ENCODE results near the gene MPHOSPH8.
"Not testable (repeated sequence)": the region's sequence is repeated elsewhere in the genome, so short reads cannot be mapped to it uniquely, and the experiment has no call there.

MPHOSPH8 gene

GRCh38 chr13:19685437-19685836, 52.0 kb downstream of the MPHOSPH8 start:
- Histone ChIP-seq H3K9me3 (ENCODE audit: control insufficient read depth in 1 of 2, low read length in 2 of 2) (no peaks in the 10 kb centered on the region), H3K27ac (ENCODE audit: low read length) (no peak overlapping the region), H3K27me3 (ENCODE audit: low read depth, low read length) (no peaks in the 10 kb centered on the region), H3K4me1 (ENCODE audit: control insufficient read depth in 1 of 2, insufficient read depth in 2 of 2, low read length in 2 of 2) (no peaks in the 10 kb centered on the region), H3K4me3 (ENCODE audit: low read depth in 1 of 2, low read length in 2 of 2) (no peak overlapping the region), H3K36me3 (ENCODE audit: control insufficient read depth in 1 of 2, insufficient read depth in 2 of 2, low read length in 2 of 2) (peaks cover 0 to 7% of the 10 kb centered on the region in 2 donors)

GRCh38 chr13:19691447-19691846, 58.0 kb downstream of the MPHOSPH8 start:
- H3K27me3 ChIP-seq (ENCODE audit: low read depth, low read length); H3K4me3 ChIP-seq (ENCODE audit: low read depth in 1 of 2, low read length in 2 of 2); H3K27ac ChIP-seq (ENCODE audit: low read length); H3K9me3 ChIP-seq (ENCODE audit: control insufficient read depth in 1 of 2, low read length in 2 of 2); H3K36me3 ChIP-seq (ENCODE audit: control insufficient read depth in 1 of 2, insufficient read depth in 2 of 2, low read length in 2 of 2); H3K4me1 ChIP-seq (ENCODE audit: control insufficient read depth in 1 of 2, insufficient read depth in 2 of 2, low read length in 2 of 2): not testable (repeated sequence)

GRCh38 chr13:19695428-19695827, 62.0 kb downstream of the MPHOSPH8 start:
- Histone ChIP-seq H3K36me3 (ENCODE audit: control insufficient read depth in 1 of 2, insufficient read depth in 2 of 2, low read length in 2 of 2) (no peaks in the 10 kb centered on the region), H3K4me1 (ENCODE audit: control insufficient read depth in 1 of 2, insufficient read depth in 2 of 2, low read length in 2 of 2) (peaks cover 0 to 5% of the 10 kb centered on the region in 2 donors), H3K4me3 (ENCODE audit: low read depth in 1 of 2, low read length in 2 of 2) (no peak overlapping the region), H3K27ac (ENCODE audit: low read length) (no peak overlapping the region), H3K9me3 (ENCODE audit: control insufficient read depth in 1 of 2, low read length in 2 of 2) (no peaks in the 10 kb centered on the region), H3K27me3 (ENCODE audit: low read depth, low read length) (no peaks in the 10 kb centered on the region)

- Histone ChIP-seq H3K9me3 (ENCODE audit: control insufficient read depth in 1 of 2, low read length in 2 of 2) (no peaks in the 10 kb centered on the region), H3K4me3 (ENCODE audit: low read depth in 1 of 2, low read length in 2 of 2) (no peak overlapping the region), H3K36me3 (ENCODE audit: control insufficient read depth in 1 of 2, insufficient read depth in 2 of 2, low read length in 2 of 2) (no peaks in the 10 kb centered on the region), H3K4me1 (ENCODE audit: control insufficient read depth in 1 of 2, insufficient read depth in 2 of 2, low read length in 2 of 2) (peaks cover 0 to 5% of the 10 kb centered on the region in 2 donors), H3K27me3 (ENCODE audit: low read depth, low read length) (no peaks in the 10 kb centered on the region), H3K27ac (ENCODE audit: low read length) (no peak overlapping the region)
Observed at GRCh38 chr13:19695829-19696228, 62.4 kb downstream of the MPHOSPH8 start.

GRCh38 chr13:19700963-19701362, 67.5 kb downstream of the MPHOSPH8 start:
- not testable (repeated sequence) for H3K4me1 ChIP-seq (ENCODE audit: control insufficient read depth in 1 of 2, insufficient read depth in 2 of 2, low read length in 2 of 2); H3K27me3 ChIP-seq (ENCODE audit: low read depth, low read length); H3K4me3 ChIP-seq (ENCODE audit: low read depth in 1 of 2, low read length in 2 of 2); H3K27ac ChIP-seq (ENCODE audit: low read length); H3K36me3 ChIP-seq (ENCODE audit: control insufficient read depth in 1 of 2, insufficient read depth in 2 of 2, low read length in 2 of 2); H3K9me3 ChIP-seq (ENCODE audit: control insufficient read depth in 1 of 2, low read length in 2 of 2)

- H3K9me3 ChIP-seq (ENCODE audit: control insufficient read depth in 1 of 2, low read length in 2 of 2); H3K27me3 ChIP-seq (ENCODE audit: low read depth, low read length); H3K4me3 ChIP-seq (ENCODE audit: low read depth in 1 of 2, low read length in 2 of 2); H3K4me1 ChIP-seq (ENCODE audit: control insufficient read depth in 1 of 2, insufficient read depth in 2 of 2, low read length in 2 of 2); H3K36me3 ChIP-seq (ENCODE audit: control insufficient read depth in 1 of 2, insufficient read depth in 2 of 2, low read length in 2 of 2); H3K27ac ChIP-seq (ENCODE audit: low read length): not testable (repeated sequence)
Observed at GRCh38 chr13:19701619-19702018, 68.2 kb downstream of the MPHOSPH8 start.

GRCh38 chr13:19704256-19704655, 70.8 kb downstream of the MPHOSPH8 start:
- H3K4me1 ChIP-seq (ENCODE audit: control insufficient read depth in 1 of 2, insufficient read depth in 2 of 2, low read length in 2 of 2); H3K27me3 ChIP-seq (ENCODE audit: low read depth, low read length); H3K27ac ChIP-seq (ENCODE audit: low read length); H3K36me3 ChIP-seq (ENCODE audit: control insufficient read depth in 1 of 2, insufficient read depth in 2 of 2, low read length in 2 of 2); H3K4me3 ChIP-seq (ENCODE audit: low read depth in 1 of 2, low read length in 2 of 2); H3K9me3 ChIP-seq (ENCODE audit: control insufficient read depth in 1 of 2, low read length in 2 of 2): not testable (repeated sequence)

- H3K4me1 ChIP-seq (ENCODE audit: control insufficient read depth in 1 of 2, insufficient read depth in 2 of 2, low read length in 2 of 2); H3K9me3 ChIP-seq (ENCODE audit: control insufficient read depth in 1 of 2, low read length in 2 of 2); H3K36me3 ChIP-seq (ENCODE audit: control insufficient read depth in 1 of 2, insufficient read depth in 2 of 2, low read length in 2 of 2); H3K27me3 ChIP-seq (ENCODE audit: low read depth, low read length); H3K4me3 ChIP-seq (ENCODE audit: low read depth in 1 of 2, low read length in 2 of 2); H3K27ac ChIP-seq (ENCODE audit: low read length): not testable (repeated sequence)
Observed at GRCh38 chr13:19709039-19709438, 75.6 kb downstream of the MPHOSPH8 start.

- not testable (repeated sequence) for H3K27me3 ChIP-seq (ENCODE audit: low read depth, low read length); H3K36me3 ChIP-seq (ENCODE audit: control insufficient read depth in 1 of 2, insufficient read depth in 2 of 2, low read length in 2 of 2); H3K9me3 ChIP-seq (ENCODE audit: control insufficient read depth in 1 of 2, low read length in 2 of 2); H3K4me1 ChIP-seq (ENCODE audit: control insufficient read depth in 1 of 2, insufficient read depth in 2 of 2, low read length in 2 of 2); H3K27ac ChIP-seq (ENCODE audit: low read length); H3K4me3 ChIP-seq (ENCODE audit: low read depth in 1 of 2, low read length in 2 of 2)
Observed at GRCh38 chr13:19709782-19710181, 76.3 kb downstream of the MPHOSPH8 start.

- Histone ChIP-seq H3K4me1 (ENCODE audit: control insufficient read depth in 1 of 2, insufficient read depth in 2 of 2, low read length in 2 of 2) (no peaks in the 10 kb centered on the region), H3K27me3 (ENCODE audit: low read depth, low read length) (no peaks in the 10 kb centered on the region), H3K9me3 (ENCODE audit: control insufficient read depth in 1 of 2, low read length in 2 of 2) (no peaks in the 10 kb centered on the region), H3K27ac (ENCODE audit: low read length) (no peak overlapping the region), H3K36me3 (ENCODE audit: control insufficient read depth in 1 of 2, insufficient read depth in 2 of 2, low read length in 2 of 2) (peaks cover 0 to 3% of the 10 kb centered on the region in 2 donors), H3K4me3 (ENCODE audit: low read depth in 1 of 2, low read length in 2 of 2) (no peak overlapping the region)
Observed at GRCh38 chr13:19713186-19713965, 79.9 kb downstream of the MPHOSPH8 start.

GRCh38 chr13:19720039-19720438, 86.6 kb downstream of the MPHOSPH8 start:
- H3K4me3 ChIP-seq (ENCODE audit: low read depth in 1 of 2, low read length in 2 of 2), result no peak overlapping the region
- H3K27me3 ChIP-seq (ENCODE audit: low read depth, low read length), result no peaks in the 10 kb centered on the region
- no peaks in the 10 kb centered on the region for H3K9me3 ChIP-seq (ENCODE audit: control insufficient read depth in 1 of 2, low read length in 2 of 2)
- no peak overlapping the region for H3K27ac ChIP-seq (ENCODE audit: low read length)
- no peaks in the 10 kb centered on the region for H3K4me1 ChIP-seq (ENCODE audit: control insufficient read depth in 1 of 2, insufficient read depth in 2 of 2, low read length in 2 of 2)
- H3K36me3 ChIP-seq (ENCODE audit: control insufficient read depth in 1 of 2, insufficient read depth in 2 of 2, low read length in 2 of 2), result no peaks in the 10 kb centered on the region
